ENCODE results near the gene RAVER1.

RAVER1 gene

GRCh38 chr19:10318807-10319682 lies 14.3 kb downstream of the RAVER1 start:
- no peak overlapping the region for H3K23ac ChIP-seq (ENCODE audit: low read length)
- H4K8ac ChIP-seq (ENCODE audit: low read depth, low read length), result no peak overlapping the region
- no peak overlapping the region for H4K12ac ChIP-seq (ENCODE audit: low read depth, low read length)
- peaks cover 6% of the 10 kb centered on the region for H3K79me2 ChIP-seq (ENCODE audit: control insufficient read depth, insufficient read depth, low read length, poor library complexity)
- H3K4ac ChIP-seq (ENCODE audit: low read depth, low read length), result no peak overlapping the region
- no peak overlapping the region for H2BK120ac ChIP-seq (ENCODE audit: insufficient read depth, low read length, poor library complexity)
- no peaks in the 10 kb centered on the region for H3K9me3 ChIP-seq (ENCODE audit: insufficient read depth, low read depth, low read length)
- no peak overlapping the region for H2BK5ac ChIP-seq (ENCODE audit: low read depth, low read length, poor library complexity)
- H2AFZ ChIP-seq (ENCODE audit: insufficient read depth, low read length, poor library complexity), result no peak overlapping the region
- H3K79me1 ChIP-seq (ENCODE audit: low read length), result peaks cover 6% of the 10 kb centered on the region
- peaks cover 0 to 3% of the 10 kb centered on the region in 2 experiments for H3K4me1 ChIP-seq (ENCODE audit: control insufficient read depth in 1 of 2, insufficient read depth in 2 of 2, low read length in 2 of 2)
- H2BK12ac ChIP-seq (ENCODE audit: low read length), result no peak overlapping the region
- H3K27me3 ChIP-seq (ENCODE audit: insufficient read depth, low read length), result no peaks in the 10 kb centered on the region
- peaks cover 64 to 71% of the 10 kb centered on the region in 2 experiments for H3K36me3 ChIP-seq (ENCODE audit: control insufficient read depth in 1 of 2, insufficient read depth in 2 of 2, low read length in 2 of 2)
- no peak overlapping the region for H3K14ac ChIP-seq (ENCODE audit: low read length)
- WGBS (ENCODE audit: extremely low coverage, insufficient coverage, insufficient read length), result no CpG with 5 or more reads among the region's 13 CpGs
- no peak overlapping the region for H3K27ac ChIP-seq (ENCODE audit: low read depth, low read length)
- H3K4me2 ChIP-seq (ENCODE audit: low read length), result no peak overlapping the region
- no peak overlapping the region for H3K9ac ChIP-seq (ENCODE audit: low read length)
- no peak overlapping the region for H4K91ac ChIP-seq (ENCODE audit: low read depth, low read length)
- no peak overlapping the region for H3K18ac ChIP-seq (ENCODE audit: low read length)
- no peak overlapping the region for H2AK5ac ChIP-seq (ENCODE audit: low read length)
- H3K4me3 ChIP-seq (ENCODE audit: low read depth, low read length), result peak overlapping the region; percentile 25
- DNase-seq, result no peak

GRCh38 chr19:10317857-10318462 lies 15.4 kb downstream of the RAVER1 start:
- Histone ChIP-seq H3K4ac (ENCODE audit: low read depth, low read length) (no peak overlapping the region), H3K9ac (ENCODE audit: low read length) (no peak overlapping the region), H3K36me3 (ENCODE audit: control insufficient read depth in 1 of 2, insufficient read depth in 2 of 2, low read length in 2 of 2) (peaks cover 55 to 60% of the 10 kb centered on the region in 2 experiments), H4K8ac (ENCODE audit: low read depth, low read length) (no peak overlapping the region), H3K9me3 (ENCODE audit: insufficient read depth, low read depth, low read length) (no peaks in the 10 kb centered on the region), H3K4me3 (ENCODE audit: low read depth, low read length) (no peak overlapping the region), H3K27ac (ENCODE audit: low read depth, low read length) (no peak overlapping the region), H4K12ac (ENCODE audit: low read depth, low read length) (no peak overlapping the region), H3K4me2 (ENCODE audit: low read length) (no peak overlapping the region), H3K14ac (ENCODE audit: low read length) (no peak overlapping the region), H3K79me1 (ENCODE audit: low read length) (peaks cover 6% of the 10 kb centered on the region), H3K18ac (ENCODE audit: low read length) (no peak overlapping the region), H2BK5ac (ENCODE audit: low read depth, low read length, poor library complexity) (no peak overlapping the region), H3K79me2 (ENCODE audit: control insufficient read depth, insufficient read depth, low read length, poor library complexity) (peaks cover 6% of the 10 kb centered on the region), H3K4me1 (ENCODE audit: control insufficient read depth in 1 of 2, insufficient read depth in 2 of 2, low read length in 2 of 2) (peaks cover 0 to 3% of the 10 kb centered on the region in 2 experiments), H3K27me3 (ENCODE audit: insufficient read depth, low read length) (no peaks in the 10 kb centered on the region), H2AK5ac (ENCODE audit: low read length) (no peak overlapping the region), H2BK12ac (ENCODE audit: low read length) (no peak overlapping the region), H3K23ac (ENCODE audit: low read length) (no peak overlapping the region), H2BK120ac (ENCODE audit: insufficient read depth, low read length, poor library complexity) (no peak overlapping the region), H4K91ac (ENCODE audit: low read depth, low read length) (no peak overlapping the region), H2AFZ (ENCODE audit: insufficient read depth, low read length, poor library complexity) (no peak overlapping the region)
- no peak for DNase-seq
- WGBS (ENCODE audit: extremely low coverage, insufficient coverage, insufficient read length), result no CpG with 5 or more reads among the region's 15 CpGs

- no peak for DNase-seq
- no peak overlapping the region for H3K4me3 ChIP-seq (ENCODE audit: low read depth, low read length)
- H2BK12ac ChIP-seq (ENCODE audit: low read length), result no peak overlapping the region
- H3K4ac ChIP-seq (ENCODE audit: low read depth, low read length), result no peak overlapping the region
- H3K9me3 ChIP-seq (ENCODE audit: insufficient read depth, low read depth, low read length), result no peaks in the 10 kb centered on the region
- H3K27ac ChIP-seq (ENCODE audit: low read depth, low read length), result no peak overlapping the region
- H3K18ac ChIP-seq (ENCODE audit: low read length), result no peak overlapping the region
- no peak overlapping the region for H3K23ac ChIP-seq (ENCODE audit: low read length)
- H3K14ac ChIP-seq (ENCODE audit: low read length), result no peak overlapping the region
- no peak overlapping the region for H3K9ac ChIP-seq (ENCODE audit: low read length)
- no peaks in the 10 kb centered on the region for H3K27me3 ChIP-seq (ENCODE audit: insufficient read depth, low read length)
- H3K4me2 ChIP-seq (ENCODE audit: low read length), result no peak overlapping the region
- peaks cover 6% of the 10 kb centered on the region for H3K79me2 ChIP-seq (ENCODE audit: control insufficient read depth, insufficient read depth, low read length, poor library complexity)
- peaks cover 6% of the 10 kb centered on the region for H3K79me1 ChIP-seq (ENCODE audit: low read length)
- H2BK120ac ChIP-seq (ENCODE audit: insufficient read depth, low read length, poor library complexity), result no peak overlapping the region
- H4K91ac ChIP-seq (ENCODE audit: low read depth, low read length), result no peak overlapping the region
- no peak overlapping the region for H2AFZ ChIP-seq (ENCODE audit: insufficient read depth, low read length, poor library complexity)
- H3K36me3 ChIP-seq (ENCODE audit: control insufficient read depth in 1 of 2, insufficient read depth in 2 of 2, low read length in 2 of 2), result peaks cover 48 to 53% of the 10 kb centered on the region in 2 experiments
- H4K8ac ChIP-seq (ENCODE audit: low read depth, low read length), result no peak overlapping the region
- no peak overlapping the region for H4K12ac ChIP-seq (ENCODE audit: low read depth, low read length)
- H2AK5ac ChIP-seq (ENCODE audit: low read length), result no peak overlapping the region
- whole genome bisulfite sequencing (ENCODE audit: extremely low coverage, insufficient coverage, insufficient read length), result no CpG with 5 or more reads among the region's 29 CpGs
- peaks cover 0 to 3% of the 10 kb centered on the region in 2 experiments for H3K4me1 ChIP-seq (ENCODE audit: control insufficient read depth in 1 of 2, insufficient read depth in 2 of 2, low read length in 2 of 2)
- H2BK5ac ChIP-seq (ENCODE audit: low read depth, low read length, poor library complexity), result no peak overlapping the region
Observed at GRCh38 chr19:10317045-10317856, 16.1 kb downstream of the RAVER1 start.

GRCh38 chr19:10316229-10317044 lies 16.9 kb downstream of the RAVER1 start:
- Histone ChIP-seq H3K79me1 (ENCODE audit: low read length) (peaks cover 6% of the 10 kb centered on the region), H3K27ac (ENCODE audit: low read depth, low read length) (no peak overlapping the region), H3K9ac (ENCODE audit: low read length) (no peak overlapping the region), H3K9me3 (ENCODE audit: insufficient read depth, low read depth, low read length) (no peaks in the 10 kb centered on the region), H3K4me1 (ENCODE audit: control insufficient read depth in 1 of 2, insufficient read depth in 2 of 2, low read length in 2 of 2) (peaks cover 0 to 3% of the 10 kb centered on the region in 2 experiments), H3K4ac (ENCODE audit: low read depth, low read length) (no peak overlapping the region), H3K4me3 (ENCODE audit: low read depth, low read length) (no peak overlapping the region), H3K27me3 (ENCODE audit: insufficient read depth, low read length) (no peaks in the 10 kb centered on the region), H3K23ac (ENCODE audit: low read length) (no peak overlapping the region), H2AK5ac (ENCODE audit: low read length) (no peak overlapping the region), H4K91ac (ENCODE audit: low read depth, low read length) (no peak overlapping the region), H4K12ac (ENCODE audit: low read depth, low read length) (no peak overlapping the region), H2BK5ac (ENCODE audit: low read depth, low read length, poor library complexity) (no peak overlapping the region), H3K18ac (ENCODE audit: low read length) (no peak overlapping the region), H4K8ac (ENCODE audit: low read depth, low read length) (peak overlapping the region; percentile 92), H3K4me2 (ENCODE audit: low read length) (peak overlapping the region; percentile 28), H2BK120ac (ENCODE audit: insufficient read depth, low read length, poor library complexity) (no peak overlapping the region), H2AFZ (ENCODE audit: insufficient read depth, low read length, poor library complexity) (no peak overlapping the region), H3K14ac (ENCODE audit: low read length) (no peak overlapping the region), H2BK12ac (ENCODE audit: low read length) (no peak overlapping the region), H3K36me3 (ENCODE audit: control insufficient read depth in 1 of 2, insufficient read depth in 2 of 2, low read length in 2 of 2) (peaks cover 40 to 46% of the 10 kb centered on the region in 2 experiments), H3K79me2 (ENCODE audit: control insufficient read depth, insufficient read depth, low read length, poor library complexity) (peaks cover 6% of the 10 kb centered on the region)
- no CpG with 5 or more reads among the region's 19 CpGs for WGBS (ENCODE audit: extremely low coverage, insufficient coverage, insufficient read length)
- no peak for DNase-seq

Measured in trophoblast cell (in vitro differentiated cells and primary cell).